Parathyroid adenoma (tissue), 2 donors: ENCODE results near the gene SCN11A.

ENCODE experiments used
- H2AFZ ChIP-seq: fragments of 300-600 bp; sonication (generic); one replicate; pipeline ENCODE4 v1.7.0; 2017; ENCODE audit warnings: antibody characterized with exemption, mild to moderate bottlenecking
- H3K27ac ChIP-seq: fragments of 300-600 bp; sonication (generic); one replicate; pipeline ENCODE4 v1.7.0; 2017
- H3K27me3 ChIP-seq: fragments of 300-600 bp; sonication (generic); one replicate; pipeline ENCODE4 v1.7.0; 2017; ENCODE audit warnings: low read length; ENCODE audit not compliant: control insufficient read depth, insufficient read depth
- H3K36me3 ChIP-seq: fragments of 300-600 bp; sonication (generic); one replicate; pipeline ENCODE4 v1.7.0; 2017; ENCODE audit warnings: low read length; ENCODE audit not compliant: control insufficient read depth, insufficient read depth
- H3K4me1 ChIP-seq: fragments of 300-600 bp; sonication (generic); one replicate; pipeline ENCODE4 v1.7.0; 2017; ENCODE audit warnings: control low read depth
- H3K4me2 ChIP-seq: fragments of 300-600 bp; sonication (generic); one replicate; pipeline ENCODE4 v1.7.0; 2017; ENCODE audit warnings: low read length
- H3K4me3 ChIP-seq: fragments of 300-600 bp; sonication (generic); one replicate; pipeline ENCODE4 v1.7.0; 2017; ENCODE audit warnings: low read depth, low read length
- H3K79me2 ChIP-seq: fragments of 300-600 bp; sonication (generic); one replicate; pipeline ENCODE4 v1.7.0; 2017; ENCODE audit warnings: control low read depth
- H3K9ac ChIP-seq: fragments of 300-600 bp; sonication (generic); one replicate; pipeline ENCODE4 v1.7.0; 2017; ENCODE audit warnings: mild to moderate bottlenecking
- H3K9me3 ChIP-seq: fragments of 300-600 bp; sonication (generic); one replicate; pipeline ENCODE4 v1.7.0; 2017; ENCODE audit warnings: low read length; ENCODE audit not compliant: control insufficient read depth
- TF ChIP-seq, protein P1 (sequence below): fragments of 300-600 bp; sonication (generic); IDR thresholded peaks from one replicate; pipeline ENCODE4 v1.7.0; 2017; ENCODE audit warnings: antibody characterized with exemption, mild to moderate bottlenecking
- donor health status: primary hyperparathyroidism.

The SCN11A gene

GRCh38 chr3:39099242-39099641 lies 47.5 kb upstream of the SCN11A start:
- no peaks in the 10 kb centered on the region for H3K27me3 ChIP-seq
- H3K4me1 ChIP-seq = no peaks in the 10 kb centered on the region
- H3K36me3 ChIP-seq = no peaks in the 10 kb centered on the region
- H3K4me2 ChIP-seq = no peak overlapping the region
- TF ChIP-seq, protein P1, sequence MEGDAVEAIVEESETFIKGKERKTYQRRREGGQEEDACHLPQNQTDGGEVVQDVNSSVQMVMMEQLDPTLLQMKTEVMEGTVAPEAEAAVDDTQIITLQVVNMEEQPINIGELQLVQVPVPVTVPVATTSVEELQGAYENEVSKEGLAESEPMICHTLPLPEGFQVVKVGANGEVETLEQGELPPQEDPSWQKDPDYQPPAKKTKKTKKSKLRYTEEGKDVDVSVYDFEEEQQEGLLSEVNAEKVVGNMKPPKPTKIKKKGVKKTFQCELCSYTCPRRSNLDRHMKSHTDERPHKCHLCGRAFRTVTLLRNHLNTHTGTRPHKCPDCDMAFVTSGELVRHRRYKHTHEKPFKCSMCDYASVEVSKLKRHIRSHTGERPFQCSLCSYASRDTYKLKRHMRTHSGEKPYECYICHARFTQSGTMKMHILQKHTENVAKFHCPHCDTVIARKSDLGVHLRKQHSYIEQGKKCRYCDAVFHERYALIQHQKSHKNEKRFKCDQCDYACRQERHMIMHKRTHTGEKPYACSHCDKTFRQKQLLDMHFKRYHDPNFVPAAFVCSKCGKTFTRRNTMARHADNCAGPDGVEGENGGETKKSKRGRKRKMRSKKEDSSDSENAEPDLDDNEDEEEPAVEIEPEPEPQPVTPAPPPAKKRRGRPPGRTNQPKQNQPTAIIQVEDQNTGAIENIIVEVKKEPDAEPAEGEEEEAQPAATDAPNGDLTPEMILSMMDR = no peak
- no peak overlapping the region for H3K4me3 ChIP-seq
- H3K79me2 ChIP-seq = peaks cover under 1% of the 10 kb centered on the region
- H2AFZ ChIP-seq = no peak overlapping the region
- H3K9ac ChIP-seq = no peak overlapping the region
- H3K9me3 ChIP-seq = no peaks in the 10 kb centered on the region
- H3K27ac ChIP-seq = no peak overlapping the region

DNA sequence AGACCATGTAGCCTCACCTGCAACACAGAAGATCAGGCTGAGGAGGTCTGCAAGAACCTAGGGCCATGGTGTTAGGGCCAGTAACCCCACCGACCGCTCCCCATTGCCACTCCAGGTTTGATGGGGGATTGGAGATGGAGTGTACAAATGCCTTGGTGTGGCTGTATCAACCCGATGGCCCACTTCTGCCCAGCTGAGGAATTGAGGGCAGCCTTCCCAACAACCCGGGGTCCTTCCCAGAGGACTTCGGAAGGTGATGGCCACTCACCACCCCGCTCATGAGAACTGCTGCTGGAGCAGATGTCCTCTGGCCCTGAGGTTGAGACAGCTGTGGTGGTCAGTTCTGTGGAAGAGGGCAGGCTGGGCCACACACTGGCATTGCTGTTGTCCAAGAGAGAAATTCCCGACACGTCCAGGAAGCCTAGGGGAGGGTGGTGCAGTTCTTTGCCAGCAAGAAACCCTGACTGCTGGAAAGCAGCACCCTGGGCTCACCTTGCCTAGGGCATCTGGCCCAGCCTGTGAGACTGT lies 46.8 kb upstream of the SCN11A start:
- no peak overlapping the region for H3K4me2 ChIP-seq
- H3K9ac ChIP-seq = no peak overlapping the region
- no peak overlapping the region for H3K4me3 ChIP-seq
- no peak overlapping the region for H2AFZ ChIP-seq
- no peaks in the 10 kb centered on the region for H3K36me3 ChIP-seq
- no peaks in the 10 kb centered on the region for H3K9me3 ChIP-seq
- no peaks in the 10 kb centered on the region for H3K4me1 ChIP-seq
- H3K27ac ChIP-seq = no peak overlapping the region
- no peaks in the 10 kb centered on the region for H3K79me2 ChIP-seq
- no peaks in the 10 kb centered on the region for H3K27me3 ChIP-seq
- TF ChIP-seq, protein P1 = no peak

DNA sequence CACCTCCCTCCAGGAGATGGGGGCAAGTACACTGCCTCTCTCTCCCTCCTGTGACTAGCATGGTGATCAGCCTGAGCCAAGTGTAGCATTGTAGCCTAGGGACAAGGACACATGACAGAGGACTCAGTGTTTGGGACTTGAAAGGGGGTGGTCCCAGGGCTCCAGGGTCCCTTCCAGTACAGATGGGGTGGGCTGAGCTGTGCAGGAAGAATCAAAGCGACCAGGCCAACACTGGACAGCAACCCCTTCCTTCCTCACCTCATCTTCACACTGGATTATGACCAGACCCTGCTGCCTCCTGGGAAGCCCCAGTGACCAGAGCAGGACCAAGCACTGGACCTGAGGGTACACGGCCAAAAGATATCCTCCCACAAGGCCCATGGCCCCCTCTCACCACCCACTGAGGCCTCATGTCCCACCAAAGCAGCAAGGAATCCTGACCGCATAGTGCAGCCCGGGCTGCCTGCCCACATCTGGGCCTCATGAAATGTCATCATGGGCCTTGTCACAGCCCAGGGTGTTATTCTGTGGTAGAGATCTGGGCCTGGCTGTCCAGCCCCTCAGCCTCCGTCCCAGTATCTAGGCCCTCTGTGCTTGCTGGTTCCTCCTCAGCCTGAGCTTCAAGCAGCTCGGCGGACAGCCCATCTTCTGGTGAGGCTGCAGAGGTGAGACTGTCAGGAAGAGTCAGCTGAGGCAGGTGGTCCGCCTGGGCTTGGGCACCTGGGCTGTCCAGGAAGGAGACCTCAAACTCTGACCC lies 46.1 kb upstream of the SCN11A start:
- Histone ChIP-seq H3K4me2 (no peak overlapping the region), H3K9me3 (no peaks in the 10 kb centered on the region), H3K4me3 (no peak overlapping the region), H3K27me3 (no peaks in the 10 kb centered on the region), H3K36me3 (no peaks in the 10 kb centered on the region), H3K9ac (no peak overlapping the region), H3K79me2 (no peaks in the 10 kb centered on the region), H3K4me1 (no peaks in the 10 kb centered on the region), H2AFZ (no peak overlapping the region), H3K27ac (no peak overlapping the region)
- TF ChIP-seq, protein P1 = no peak

DNA sequence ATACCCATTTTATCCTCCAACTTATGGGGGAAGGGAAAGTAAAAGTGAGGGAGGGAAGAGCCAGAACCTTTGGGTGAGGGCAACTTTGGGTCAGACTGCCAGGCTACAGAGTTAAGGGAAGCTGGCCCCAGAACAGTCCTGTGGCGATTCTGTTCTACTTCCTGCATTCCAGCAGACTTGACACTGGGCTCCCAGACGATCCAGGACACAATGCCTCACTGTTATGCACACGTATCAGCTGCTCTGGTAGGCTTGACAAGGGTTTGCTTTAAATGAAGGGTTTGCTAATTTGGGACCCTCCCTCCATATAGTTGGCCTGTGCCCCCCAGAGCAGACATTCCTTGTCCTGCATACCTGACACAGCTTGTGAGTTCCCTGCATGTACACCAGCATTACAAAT lies 45.0 kb upstream of the SCN11A start:
- Histone ChIP-seq H3K27ac (no peak overlapping the region), H3K79me2 (no peaks in the 10 kb centered on the region), H3K4me3 (no peak overlapping the region), H3K27me3 (no peaks in the 10 kb centered on the region), H3K9me3 (no peaks in the 10 kb centered on the region), H3K4me2 (no peak overlapping the region), H2AFZ (no peak overlapping the region), H3K9ac (no peak overlapping the region), H3K36me3 (no peaks in the 10 kb centered on the region), H3K4me1 (no peaks in the 10 kb centered on the region)
- TF ChIP-seq, protein P1 = no peak

- H3K4me3 ChIP-seq = no peak overlapping the region
- H3K36me3 ChIP-seq = no peaks in the 10 kb centered on the region
- H3K4me2 ChIP-seq = no peak overlapping the region
- no peak overlapping the region for H3K9ac ChIP-seq
- no peak overlapping the region for H3K27ac ChIP-seq
- no peaks in the 10 kb centered on the region for H3K4me1 ChIP-seq
- H3K79me2 ChIP-seq = no peaks in the 10 kb centered on the region
- H3K27me3 ChIP-seq = no peaks in the 10 kb centered on the region
- no peak overlapping the region for H2AFZ ChIP-seq
- H3K9me3 ChIP-seq = no peaks in the 10 kb centered on the region
- TF ChIP-seq, protein P1 = no peak
These were observed 44.0 kb upstream of the SCN11A start for GRCh38 chr3:39095778-39096177.
